PC-9 (cell line): ENCODE measurements around the gene NSUN7. TPM values are rescaled to one million over a fixed set of nuclear protein-coding genes. Genes with fewer than 3 reads are reported as not detected.

Experiments used
- BruUV-seq: library from RNA; stranded (reverse); fragments of 400-500 nt; replicated peaks from 2 replicates; lab custom pipeline; 2021; lab: Mats Ljungman, UMichigan
- CTCF ChIA-PET: fragments of 300-600 bp; sonication (Branson Sonifier 250); formaldehyde crosslinking; loops from one replicate; lab custom pipeline; 2022; ENCODE audit warnings: antibody characterized with exemption; lab: Charles Lee
- POLR2A ChIA-PET: fragments of 300-600 bp; sonication (Branson Sonifier 250); formaldehyde crosslinking; loops from one replicate; lab custom pipeline; 2022; ENCODE audit warnings: antibody characterized with exemption; ENCODE audit not compliant: unreplicated experiment; lab: Charles Lee
- DNase-seq, 2 experiments: peaks; one replicate each; pipeline versions ENCODE4 v3.0.0 to v3.0.0-alpha.2; 2015 to 2022; ENCODE audit warnings: mixed read lengths in 1 of 2
- H2AFZ ChIP-seq: fragments of 200-600 bp; sonication (generic); 2 replicates; pipeline ENCODE4 v1.8.1; 2017; ENCODE audit warnings: antibody characterized with exemption
- H3F3A ChIP-seq: fragments of 200-600 bp; sonication (generic); 2 replicates; pipeline ENCODE4 v1.8.1; 2017; ENCODE audit warnings: antibody characterized with exemption, mild to moderate bottlenecking, low read depth; ENCODE audit not compliant: insufficient read depth
- H3K27ac ChIP-seq: fragments of 200-600 bp; sonication (generic); 2 replicates; pipeline ENCODE4 v1.6.1; 2016; ENCODE audit warnings: mixed run types
- H3K27me3 ChIP-seq: fragments of 200-600 bp; sonication (generic); 2 replicates; pipeline ENCODE4 v1.6.1; 2016; ENCODE audit warnings: low read depth, mixed run types; ENCODE audit not compliant: insufficient read depth
- H3K36me3 ChIP-seq: fragments of 200-600 bp; sonication (generic); 2 replicates; pipeline ENCODE4 v1.6.1; 2016; ENCODE audit warnings: low read depth, mixed run types
- H3K4me1 ChIP-seq: fragments of 200-600 bp; sonication (generic); replicated peaks from 2 replicates; pipeline ENCODE4 v1.6.1; 2016; ENCODE audit warnings: mixed run types; ENCODE audit not compliant: insufficient read depth
- H3K4me2 ChIP-seq: fragments of 200-600 bp; sonication (generic); 2 replicates; pipeline ENCODE4 v1.6.1; 2017; ENCODE audit warnings: mixed run types
- H3K4me3 ChIP-seq: fragments of 200-600 bp; sonication (generic); 2 replicates; pipeline ENCODE4 v1.6.1; 2016; ENCODE audit warnings: mixed run types
- H3K79me2 ChIP-seq: fragments of 200-600 bp; sonication (generic); 2 replicates; pipeline ENCODE4 v1.6.1; 2017; ENCODE audit warnings: low read depth, mixed run types
- H3K9me2 ChIP-seq: fragments of 200-600 bp; sonication (generic); 2 replicates; pipeline ENCODE4 v1.8.1; 2017; ENCODE audit warnings: mild to moderate bottlenecking; ENCODE audit not compliant: insufficient read depth
- H3K9me3 ChIP-seq: fragments of 200-600 bp; sonication (generic); 2 replicates; pipeline ENCODE4 v1.8.1; 2016; ENCODE audit warnings: low read depth; ENCODE audit not compliant: insufficient read depth
- H4K20me1 ChIP-seq: fragments of 200-600 bp; sonication (generic); 2 replicates; pipeline ENCODE4 v1.8.1; 2017; ENCODE audit not compliant: insufficient read depth
- CTCF ChIP-seq: fragments of 200-600 bp; sonication (generic); conservative IDR thresholded peaks from 2 replicates; pipeline ENCODE4 v1.6.1; 2017; ENCODE audit warnings: mixed run types, antibody characterized with exemption, mild to moderate bottlenecking, moderate library complexity
- EZH2 ChIP-seq: fragments of 200-600 bp; sonication (generic); IDR thresholded peaks from 2 replicates; pipeline ENCODE4 v1.8.0; 2017; ENCODE audit warnings: antibody characterized with exemption, low read depth
- intact Hi-C: fragments of 100-400 bp; cut with micrococcal nuclease; formaldehyde crosslinking; loops from one replicate; pipeline ENCODE4 v1.10.0; 2022; ENCODE audit not compliant: unreplicated experiment
- total RNA-seq: library from RNA; stranded (reverse); gene quantifications from 2 replicates; pipeline ENCODE4 v1.2.3, GENCODE V29; 2021

Gene NSUN7
- total RNA-seq, 1 experiment from 2014 or later: 16.8 TPM

- Histone ChIP-seq H3K9me3 (no peaks in the 10 kb centered on the region), H3K36me3 (no peaks in the 10 kb centered on the region), H3K4me2 (no peak overlapping the region), H4K20me1 (no peaks in the 10 kb centered on the region; the same call in 1 of the 2 replicates), H3K79me2 (no peaks in the 10 kb centered on the region), H3K4me1 (no peaks in the 10 kb centered on the region), H3K4me3 (no peak overlapping the region), H3F3A (no peaks in the 10 kb centered on the region), H3K9me2 (no peaks in the 10 kb centered on the region), H2AFZ (no peak overlapping the region), H3K27me3 (no peaks in the 10 kb centered on the region), H3K27ac (no peak overlapping the region)
- DNase-seq: no peak
- TF ChIP-seq CTCF: no peak
- TF ChIP-seq EZH2: no peak
- no TSS peak for BruUV-seq
- ChIA-PET POLR2A (no interaction called here), CTCF (no interaction called here)
- intact Hi-C loops: no loop called here
Measured at GRCh38 chr4:40858962-40859361, 109.2 kb downstream of the NSUN7 start.

Other genes starting within 250 kb of the NSUN7 start
- gene RBM47, start 120.1 kb upstream of the NSUN7 start, total RNA-seq: 78.0 and 79.0 TPM in 2 replicates